ENCODE data around the gene CFAP97D1. TPM values are rescaled to one million over a fixed set of nuclear protein-coding genes. Genes with fewer than 3 reads are reported as not detected.
A peak's percentile ranks its signal among the peaks of the same experiment; 100 is the strongest.

CFAP97D1 gene
- total RNA-seq (0.04 TPM in 1 of 2 replicates, not detected in the other), polyA plus RNA-seq (not detected in 2 replicates)

DNA sequence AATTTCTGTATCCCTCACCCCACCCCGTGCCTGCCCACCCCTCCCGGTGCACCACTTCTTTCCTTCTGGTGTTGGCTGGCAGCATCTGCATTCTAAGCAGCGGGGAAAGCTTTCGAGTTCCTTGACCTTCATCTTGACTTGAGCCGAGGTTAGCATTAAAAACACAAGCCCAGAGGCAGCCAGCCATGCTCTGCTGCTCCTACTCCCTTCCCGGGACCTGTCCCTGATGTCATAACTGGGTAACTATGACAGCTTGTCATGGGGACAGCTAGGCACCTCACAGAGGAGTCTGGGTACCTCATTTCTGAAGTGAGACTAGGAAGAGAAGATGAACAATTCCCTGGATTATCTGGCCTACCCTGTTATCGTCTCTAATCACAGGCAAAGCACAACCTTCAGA is at the start of gene CFAP97D1:
TSS of gene CFAP97D1 (plus strand) at position 301 of the 400 bp plus-strand sequence. CDS start at position 329, 28 bp downstream.
- Histone ChIP-seq H3K4me1 (ENCODE audit: low read depth) (peaks cover 14% of the 10 kb centered on the region), H3K4me3 (peak within 1 kb of the TSS; percentile 87), H3K27me3 (peaks cover 14% of the 10 kb centered on the region), H3K27ac (no peak within 1 kb of the TSS), H3K36me3 (no peaks in the 10 kb centered on the region), H3K9me3 (ENCODE audit: low read depth) (no peaks in the 10 kb centered on the region)
- DNase-seq (ENCODE audit: low read depth in 1 of 2, low spot score in 1 of 2), result no peak
- TF ChIP-seq, protein P1, sequence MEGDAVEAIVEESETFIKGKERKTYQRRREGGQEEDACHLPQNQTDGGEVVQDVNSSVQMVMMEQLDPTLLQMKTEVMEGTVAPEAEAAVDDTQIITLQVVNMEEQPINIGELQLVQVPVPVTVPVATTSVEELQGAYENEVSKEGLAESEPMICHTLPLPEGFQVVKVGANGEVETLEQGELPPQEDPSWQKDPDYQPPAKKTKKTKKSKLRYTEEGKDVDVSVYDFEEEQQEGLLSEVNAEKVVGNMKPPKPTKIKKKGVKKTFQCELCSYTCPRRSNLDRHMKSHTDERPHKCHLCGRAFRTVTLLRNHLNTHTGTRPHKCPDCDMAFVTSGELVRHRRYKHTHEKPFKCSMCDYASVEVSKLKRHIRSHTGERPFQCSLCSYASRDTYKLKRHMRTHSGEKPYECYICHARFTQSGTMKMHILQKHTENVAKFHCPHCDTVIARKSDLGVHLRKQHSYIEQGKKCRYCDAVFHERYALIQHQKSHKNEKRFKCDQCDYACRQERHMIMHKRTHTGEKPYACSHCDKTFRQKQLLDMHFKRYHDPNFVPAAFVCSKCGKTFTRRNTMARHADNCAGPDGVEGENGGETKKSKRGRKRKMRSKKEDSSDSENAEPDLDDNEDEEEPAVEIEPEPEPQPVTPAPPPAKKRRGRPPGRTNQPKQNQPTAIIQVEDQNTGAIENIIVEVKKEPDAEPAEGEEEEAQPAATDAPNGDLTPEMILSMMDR (IDR thresholded peaks at IDR 0.05; ENCODE audit: low read depth, low read length), result no peak

DNA sequence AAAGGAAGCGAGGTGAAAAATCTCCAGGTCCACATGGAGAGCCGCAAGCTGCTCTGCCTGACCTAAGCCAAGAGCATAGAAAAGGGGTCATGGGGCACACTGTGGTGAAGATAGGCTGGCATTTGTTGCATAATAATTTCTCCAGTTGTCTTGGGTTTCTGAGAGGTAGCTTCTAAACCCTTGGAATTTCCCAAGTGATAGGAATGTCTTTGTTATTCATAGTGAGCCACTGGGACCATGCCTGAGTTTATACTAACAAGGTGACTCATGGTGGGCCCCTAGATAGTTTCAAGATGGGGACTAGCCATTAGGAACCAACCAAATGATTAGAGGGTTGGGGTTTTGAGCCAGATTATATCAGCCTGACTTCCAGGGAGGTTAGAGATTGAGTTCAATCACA is 47.3 kb upstream of the CFAP97D1 start:
- peak in 1 of 2 donors; percentile 64 for DNase-seq (ENCODE audit: low read depth in 1 of 2, low spot score in 1 of 2)
- Histone ChIP-seq H3K27ac (no peak overlapping the region), H3K9me3 (ENCODE audit: low read depth) (no peaks in the 10 kb centered on the region), H3K36me3 (no peaks in the 10 kb centered on the region), H3K4me3 (no peak overlapping the region), H3K4me1 (ENCODE audit: low read depth) (no peaks in the 10 kb centered on the region), H3K27me3 (no peaks in the 10 kb centered on the region)
- TF ChIP-seq, protein P1 (IDR thresholded peaks at IDR 0.05; ENCODE audit: low read depth, low read length), result no peak

DNA sequence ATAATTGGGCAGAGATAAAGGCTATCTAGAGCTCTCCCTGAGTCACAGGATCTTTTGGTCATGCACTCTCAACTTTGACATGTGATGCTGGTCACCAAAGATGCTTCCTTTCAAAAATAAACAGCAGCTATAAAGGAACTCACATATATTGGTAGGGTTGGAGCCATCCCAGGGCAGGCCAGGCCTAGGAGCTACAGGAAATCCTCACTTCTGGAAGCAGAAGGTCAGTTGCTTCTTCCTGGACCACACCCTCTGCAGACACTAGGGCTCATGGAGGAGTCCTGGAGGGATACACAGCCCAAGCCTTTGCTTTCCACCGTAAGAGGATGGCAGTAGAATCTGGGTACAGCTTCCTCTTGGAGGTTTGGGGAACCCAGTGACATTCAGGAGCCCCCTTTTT is 46.3 kb upstream of the CFAP97D1 start:
- Histone ChIP-seq H3K27ac (no peak overlapping the region), H3K36me3 (no peaks in the 10 kb centered on the region), H3K27me3 (no peaks in the 10 kb centered on the region), H3K4me3 (no peak overlapping the region), H3K4me1 (ENCODE audit: low read depth) (no peaks in the 10 kb centered on the region), H3K9me3 (ENCODE audit: low read depth) (no peaks in the 10 kb centered on the region)
- TF ChIP-seq, protein P1 (IDR thresholded peaks at IDR 0.05; ENCODE audit: low read depth, low read length), result no peak
- no peak for DNase-seq (ENCODE audit: low read depth in 1 of 2, low spot score in 1 of 2)

DNA sequence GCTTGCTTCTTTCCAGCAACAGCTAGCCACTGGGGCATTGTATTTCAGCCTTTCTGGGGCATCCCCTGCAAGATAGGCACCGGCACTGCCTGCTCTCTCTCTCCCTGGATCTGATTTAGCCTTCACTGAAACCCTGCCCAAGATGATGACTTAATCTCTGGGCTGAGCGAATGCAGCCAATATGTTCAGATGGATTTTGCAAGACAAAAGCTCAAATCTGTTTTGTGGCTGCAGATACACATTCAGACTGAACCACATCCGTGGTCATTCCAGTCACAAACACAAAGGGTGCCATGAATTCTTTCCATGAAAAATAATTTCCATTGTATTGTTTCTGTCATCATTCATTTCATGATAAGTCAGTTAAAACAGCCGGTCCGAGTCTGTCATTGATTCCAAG is 45.9 kb upstream of the CFAP97D1 start:
- peak in 1 of 2 donors; percentile 92 for DNase-seq (ENCODE audit: low read depth in 1 of 2, low spot score in 1 of 2)
- H3K9me3 ChIP-seq (ENCODE audit: low read depth), result no peaks in the 10 kb centered on the region
- no peaks in the 10 kb centered on the region for H3K4me1 ChIP-seq (ENCODE audit: low read depth)
- no peaks in the 10 kb centered on the region for H3K27me3 ChIP-seq
- H3K4me3 ChIP-seq, result no peak overlapping the region
- TF ChIP-seq, protein P1 (IDR thresholded peaks at IDR 0.05; ENCODE audit: low read depth, low read length), result no peak
- H3K27ac ChIP-seq, result no peak overlapping the region
- no peaks in the 10 kb centered on the region for H3K36me3 ChIP-seq

DNA sequence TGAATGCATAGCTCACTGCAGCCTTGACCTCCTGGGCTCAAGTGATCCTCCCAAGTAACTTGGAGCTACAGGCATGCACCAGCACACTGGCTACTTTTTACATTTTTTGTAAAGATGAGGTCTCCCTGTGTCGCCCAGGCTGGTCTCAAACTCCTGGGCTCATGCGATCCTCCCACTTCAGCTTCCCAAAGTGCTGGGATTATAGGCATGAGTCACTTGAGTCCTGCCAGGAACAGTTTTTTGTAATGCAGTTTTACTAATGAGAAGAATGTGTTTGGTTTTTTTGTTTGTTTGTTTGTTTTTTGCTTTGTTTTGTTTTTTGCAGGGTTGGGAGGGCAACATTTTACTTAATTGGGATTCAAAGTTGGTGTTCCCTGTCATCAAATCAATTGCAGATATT is 43.8 kb upstream of the CFAP97D1 start:
- H3K9me3 ChIP-seq (ENCODE audit: low read depth), result no peaks in the 10 kb centered on the region
- DNase-seq (ENCODE audit: low read depth in 1 of 2, low spot score in 1 of 2), result no peak
- no peak overlapping the region for H3K27ac ChIP-seq
- no peaks in the 10 kb centered on the region for H3K27me3 ChIP-seq
- H3K4me1 ChIP-seq (ENCODE audit: low read depth), result no peaks in the 10 kb centered on the region
- no peak overlapping the region for H3K4me3 ChIP-seq
- TF ChIP-seq, protein P1 (IDR thresholded peaks at IDR 0.05; ENCODE audit: low read depth, low read length), result no peak
- no peaks in the 10 kb centered on the region for H3K36me3 ChIP-seq

DNA sequence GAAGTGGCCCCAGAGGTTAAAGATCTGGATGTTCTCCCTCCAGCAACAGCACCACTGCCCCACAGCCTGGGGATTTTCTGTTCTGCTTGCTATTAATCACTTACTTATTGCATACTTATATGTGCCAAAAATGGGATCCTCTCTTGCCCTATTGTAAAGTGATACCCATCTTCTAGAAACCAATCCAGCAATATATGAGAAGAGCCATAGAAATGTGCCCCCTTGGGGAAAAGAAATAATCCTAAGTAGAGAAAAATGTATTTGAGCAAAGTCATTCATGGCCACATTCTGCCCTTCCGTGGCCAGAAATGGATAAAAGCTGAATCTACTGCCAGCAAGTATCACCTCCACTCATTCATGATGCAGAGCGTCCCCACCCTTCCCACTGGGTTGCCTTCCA is 42.5 kb upstream of the CFAP97D1 start:
- Histone ChIP-seq H3K27me3 (no peaks in the 10 kb centered on the region), H3K4me1 (ENCODE audit: low read depth) (no peaks in the 10 kb centered on the region), H3K9me3 (ENCODE audit: low read depth) (no peaks in the 10 kb centered on the region), H3K4me3 (no peak overlapping the region), H3K27ac (no peak overlapping the region), H3K36me3 (no peaks in the 10 kb centered on the region)
- TF ChIP-seq, protein P1 (IDR thresholded peaks at IDR 0.05; ENCODE audit: low read depth, low read length), result no peak
- no peak for DNase-seq (ENCODE audit: low read depth in 1 of 2, low spot score in 1 of 2)
